Right ventricle myocardium inferior (tissue), 1 donor: ENCODE measurements around the gene COLGALT1. TPM values are rescaled to one million over a fixed set of nuclear protein-coding genes. Genes with fewer than 3 reads are reported as not detected.
"Not testable (repeated sequence)": the region's sequence is repeated elsewhere in the genome, so short reads cannot be mapped to it uniquely, and the experiment has no call there.

Experiments
- ATAC-seq: fragments of 200-7000 bp; cut with Tn5 transposase; one replicate; pipeline ENCODE4 v1.9.1; 2020; ENCODE audit warnings: mild to moderate bottlenecking, moderate library complexity
- DNase-seq: peaks from one replicate; pipeline ENCODE4 v3.0.0; 2021; ENCODE audit errors: missing footprints
- intact Hi-C: fragments of 100-400 bp; cut with DNase I; formaldehyde crosslinking; loops from one replicate; pipeline ENCODE4 v1.11.0; 2022
- total RNA-seq: library from RNA; stranded (reverse); fragmentation: NEBNext Ultra II Directional; extraction: Animal tissue kit (Norgen Biotek cat#: 25700); gene quantifications from one replicate; pipeline ENCODE4 v1.2.1, GENCODE V29; 2021
- donor health status: DM: no; HTN: yes; CAD: no; lungs with severe emphysema.

Gene COLGALT1
- total RNA-seq, 1 donor from 2014 or later, result 35.5 TPM

DNA sequence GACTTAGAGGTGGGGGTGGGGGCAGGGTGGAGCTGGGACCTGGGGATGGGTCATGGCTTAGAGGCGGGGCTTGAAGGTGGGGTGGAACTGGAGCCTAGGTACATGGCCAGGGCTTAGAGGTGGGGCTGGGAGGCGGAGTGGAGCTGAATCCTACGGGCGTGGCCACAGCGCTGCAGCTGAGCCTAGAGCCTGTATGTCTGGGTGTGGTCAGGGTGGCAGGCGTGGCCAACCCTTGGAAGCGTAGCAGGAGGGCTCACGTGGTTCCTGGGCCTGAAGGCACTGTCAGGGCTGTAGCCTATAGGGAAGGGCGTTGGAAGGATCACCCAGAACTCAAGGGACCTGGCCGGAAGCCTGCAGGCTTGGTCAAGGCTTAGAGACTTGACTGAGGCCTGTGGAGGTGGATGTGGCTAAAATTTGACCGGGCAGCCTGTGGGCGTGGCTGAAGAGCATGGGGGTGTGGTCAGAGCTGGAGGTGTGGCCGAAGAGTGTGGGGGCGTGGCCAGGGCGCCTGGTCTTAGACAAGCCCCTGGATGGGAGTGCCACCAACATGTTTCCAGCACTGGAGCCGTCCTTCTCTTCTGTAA, 24.3 kb downstream of the COLGALT1 start:
- peak; percentile 69 for ATAC-seq
- intact Hi-C loops, result no loop called here
- no peak for DNase-seq

DNA sequence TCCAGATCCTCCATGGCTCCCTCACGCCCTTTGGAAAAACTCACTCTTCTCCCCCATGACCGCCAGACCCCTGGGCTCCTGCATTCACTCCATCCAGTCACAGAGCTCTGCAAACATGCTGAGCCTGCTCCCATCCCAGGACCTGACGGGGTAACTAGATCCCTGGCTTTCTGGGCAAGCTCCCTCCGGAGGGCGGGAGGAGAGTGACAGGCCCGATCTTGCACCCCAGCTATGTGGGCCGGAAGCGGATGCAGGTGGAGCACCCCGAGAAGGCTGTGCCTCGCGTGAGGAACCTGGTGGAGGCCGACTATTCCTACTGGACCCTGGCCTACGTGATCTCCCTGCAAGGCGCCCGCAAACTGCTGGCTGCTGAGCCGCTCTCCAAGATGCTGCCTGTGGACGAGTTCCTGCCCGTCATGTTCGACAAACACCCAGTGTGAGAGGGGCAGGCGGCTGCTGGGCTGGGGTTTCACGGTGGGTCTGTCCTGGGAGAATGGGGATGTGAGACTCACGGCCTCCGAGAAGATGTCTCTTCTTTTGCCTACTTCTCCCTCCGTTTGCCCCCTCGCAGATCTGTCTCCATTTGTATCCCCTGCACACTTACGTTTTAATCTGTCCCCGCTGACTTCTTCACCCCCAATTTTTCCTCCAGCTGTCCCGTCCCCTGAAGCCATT, 25.2 kb downstream of the COLGALT1 start:
- intact Hi-C loops, result no loop called here
- no peak for DNase-seq

DNA sequence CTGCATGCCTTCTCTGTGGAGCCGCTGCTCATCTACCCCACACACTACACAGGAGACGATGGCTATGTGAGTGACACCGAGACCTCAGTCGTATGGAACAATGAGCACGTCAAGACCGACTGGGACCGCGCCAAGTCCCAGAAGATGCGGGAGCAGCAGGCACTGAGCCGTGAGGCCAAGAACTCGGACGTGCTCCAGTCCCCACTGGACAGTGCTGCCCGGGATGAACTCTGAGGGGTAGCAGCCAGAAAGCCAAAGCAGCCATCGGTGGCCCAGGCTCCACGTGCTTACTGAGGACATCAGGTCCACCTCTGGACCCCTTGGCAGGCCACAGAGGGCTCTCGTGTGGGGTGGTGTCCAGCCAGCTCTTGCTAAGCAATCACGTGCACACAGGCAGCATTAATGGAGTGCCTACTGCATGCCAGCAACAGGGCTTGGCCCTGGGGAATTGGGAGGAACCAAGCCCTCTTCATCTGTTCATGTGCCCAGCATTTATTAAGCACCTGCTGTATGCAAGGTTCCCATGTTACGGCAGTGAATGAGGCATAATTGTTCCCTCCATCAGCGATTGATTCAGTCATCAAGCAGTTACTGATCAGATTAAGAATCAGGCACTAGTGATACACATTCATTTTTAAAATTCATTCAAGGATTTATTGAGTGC, 25.9 kb downstream of the COLGALT1 start:
- intact Hi-C loops, result no loop called here
- DNase-seq (no peak), ATAC-seq (no peak)

More for the DNA sequence above, 25.2 kb downstream of the COLGALT1 start:
- no peak for ATAC-seq

DNA sequence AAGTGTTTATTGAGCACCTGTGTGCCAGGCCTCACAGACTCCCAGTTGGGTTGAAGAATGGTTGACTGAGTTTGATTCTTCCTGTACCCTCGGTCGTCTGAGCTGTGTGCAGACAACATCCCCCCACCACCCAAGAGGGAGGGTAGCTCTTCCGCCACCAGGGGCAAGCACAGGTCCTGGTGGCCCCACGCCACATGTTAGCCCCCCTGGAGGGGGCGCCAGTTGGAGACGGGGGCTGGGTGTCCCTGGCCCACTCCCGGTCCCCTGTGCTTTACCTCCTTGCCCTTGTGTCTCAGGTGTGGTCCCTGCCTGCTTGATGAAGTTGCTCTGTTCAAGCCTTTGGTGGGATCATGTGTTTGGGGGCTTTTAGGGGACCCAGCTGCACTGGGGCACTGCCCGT, 27.2 kb downstream of the COLGALT1 start:
- ATAC-seq (no peak), DNase-seq (no peak)
- intact Hi-C loops, result no loop called here

DNA sequence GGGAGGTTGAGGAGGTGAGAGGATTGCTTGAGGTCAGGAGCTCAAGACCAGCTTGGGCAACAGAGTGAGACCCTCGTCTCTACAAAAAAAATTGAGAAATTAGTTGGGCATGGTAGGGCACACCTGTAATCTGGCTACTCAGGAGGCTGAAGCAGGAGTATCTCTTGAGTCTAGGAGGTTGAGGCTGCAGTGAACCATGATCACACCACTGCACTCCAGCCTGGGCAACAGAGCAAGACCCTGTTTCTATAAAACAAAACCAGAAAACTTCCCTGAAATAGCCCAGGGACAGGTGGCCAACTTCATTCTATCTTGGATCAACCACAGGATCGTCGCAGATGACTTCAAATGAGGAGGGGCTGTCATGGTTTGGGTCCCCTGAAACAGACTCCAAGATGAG, 28.7 kb downstream of the COLGALT1 start:
- ATAC-seq, result no peak
- DNase-seq, result no peak
- intact Hi-C loops, result no loop called here

DNA sequence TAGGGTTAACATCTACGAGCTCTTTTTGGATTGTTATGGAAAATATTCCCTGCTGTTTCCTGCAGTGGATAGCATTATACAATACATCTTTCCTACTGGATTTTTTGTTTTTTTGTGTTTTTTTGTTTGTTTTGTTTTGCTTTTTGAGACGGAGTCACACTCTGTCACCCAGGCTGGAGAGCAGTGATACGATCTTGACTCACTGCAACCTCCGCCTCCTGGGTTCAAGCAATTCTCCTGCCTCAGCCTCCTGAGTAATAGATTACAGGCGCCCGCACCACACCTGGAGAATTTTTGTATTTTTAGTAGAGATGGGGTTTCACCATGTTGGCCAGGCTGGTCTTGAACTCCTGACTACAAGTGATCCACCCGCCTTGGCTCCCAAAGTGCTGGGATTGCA, 29.9 kb downstream of the COLGALT1 start:
- intact Hi-C loops, ATAC-seq, DNase-seq: not testable (repeated sequence)

DNA sequence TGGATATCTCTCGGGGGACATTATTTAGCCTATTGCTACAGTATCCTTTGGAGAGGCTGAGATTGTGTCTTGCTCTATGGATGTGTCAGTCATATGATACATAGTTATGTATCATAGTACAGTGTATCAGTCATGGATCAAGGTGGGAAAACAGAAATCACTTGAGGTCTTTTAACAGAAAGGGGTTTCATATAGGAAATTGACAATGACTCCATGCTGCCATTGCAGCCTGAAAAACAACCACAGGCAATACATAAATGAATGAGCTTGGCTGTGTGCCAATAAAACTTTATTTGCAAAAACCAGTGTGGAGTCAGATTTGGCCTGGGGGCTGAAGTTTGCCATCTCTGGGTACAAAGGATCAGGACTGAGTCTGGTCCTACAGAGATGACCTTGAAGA, 35.4 kb downstream of the COLGALT1 start:
- intact Hi-C loops, result no loop called here
- no peak for DNase-seq
- ATAC-seq, result no peak

DNA sequence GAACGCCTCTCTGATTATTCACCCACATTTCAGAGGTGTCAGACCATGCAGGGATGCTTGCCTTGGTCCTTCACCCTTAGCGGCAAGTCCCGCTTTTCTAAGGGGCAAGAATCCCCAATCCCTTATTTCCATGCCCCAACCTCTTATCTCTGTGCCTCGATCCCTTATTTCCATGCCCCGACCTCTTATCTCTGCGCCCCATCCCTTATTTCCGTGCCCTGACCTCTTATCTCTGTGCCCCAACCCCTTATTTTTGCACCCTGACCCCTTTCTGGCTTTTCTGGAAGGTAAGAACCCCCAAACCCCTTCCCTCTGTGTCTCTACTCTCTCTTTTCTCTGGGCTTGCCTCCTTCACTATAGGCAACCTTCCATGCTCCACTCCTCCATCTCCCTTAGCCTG, 38.8 kb downstream of the COLGALT1 start:
- intact Hi-C loops, ATAC-seq, DNase-seq: not testable (repeated sequence)

DNA sequence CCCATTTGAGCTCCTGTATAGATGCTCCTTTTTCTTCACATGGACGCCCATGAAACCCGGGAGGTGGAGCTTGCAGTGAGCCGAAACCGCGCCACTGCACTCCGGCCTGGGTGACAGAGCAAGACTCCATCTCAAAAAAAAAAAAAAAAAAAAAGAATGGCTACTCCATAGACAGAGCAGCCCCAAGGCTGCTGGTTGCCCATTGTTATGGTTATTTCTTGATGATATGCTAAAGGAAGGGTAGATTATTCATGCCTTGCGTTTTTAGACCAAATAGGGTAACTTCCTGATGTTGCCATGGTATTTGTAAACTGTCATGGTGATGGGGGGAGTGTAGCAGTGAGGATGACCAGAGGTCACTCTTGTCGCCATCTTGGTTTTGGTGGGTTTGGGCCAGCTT, 42.6 kb downstream of the COLGALT1 start:
- DNase-seq, ATAC-seq, intact Hi-C loops: not testable (repeated sequence)

DNA sequence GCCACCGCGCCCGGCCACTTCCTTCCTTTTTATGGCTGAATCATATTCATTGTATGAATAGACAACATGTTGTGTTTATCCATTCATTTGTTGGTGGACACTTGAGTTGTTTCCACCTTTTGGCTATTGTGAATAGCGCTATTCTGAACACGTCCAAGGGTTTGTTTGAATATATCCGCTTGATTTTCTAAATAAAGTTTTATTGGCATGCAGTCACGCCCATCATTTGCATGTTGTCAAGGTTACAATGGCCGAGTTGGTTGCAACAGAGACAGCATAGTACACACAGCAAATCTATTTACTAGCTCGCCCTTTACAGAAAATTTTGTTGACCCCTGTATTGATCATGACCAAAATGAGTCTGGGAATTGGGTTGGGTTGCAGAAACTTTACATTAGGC, 43.5 kb downstream of the COLGALT1 start:
- intact Hi-C loops, result no loop called here
- no peak for ATAC-seq
- no peak for DNase-seq

DNA sequence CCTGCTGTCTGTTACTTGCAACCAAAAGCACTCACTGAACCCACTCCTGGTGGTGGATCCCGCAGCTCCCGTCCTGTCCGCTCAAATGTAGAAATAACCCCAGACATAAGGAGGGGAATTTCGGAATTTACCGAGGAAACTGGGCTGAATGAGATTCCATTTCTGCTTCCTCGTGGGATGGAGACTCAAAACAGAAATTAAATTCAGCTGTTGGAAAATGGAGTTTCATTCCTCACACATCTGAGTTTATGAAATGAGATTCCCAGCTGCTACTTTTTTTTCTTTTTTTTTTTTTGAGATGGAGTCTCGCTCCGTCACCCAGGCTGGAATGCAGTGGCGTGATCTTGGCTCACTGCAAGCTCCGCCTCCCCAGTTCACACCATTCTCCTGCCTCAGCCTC, 44.3 kb downstream of the COLGALT1 start:
- intact Hi-C loops, result no loop called here
- ATAC-seq (no peak), DNase-seq (no peak)

DNA sequence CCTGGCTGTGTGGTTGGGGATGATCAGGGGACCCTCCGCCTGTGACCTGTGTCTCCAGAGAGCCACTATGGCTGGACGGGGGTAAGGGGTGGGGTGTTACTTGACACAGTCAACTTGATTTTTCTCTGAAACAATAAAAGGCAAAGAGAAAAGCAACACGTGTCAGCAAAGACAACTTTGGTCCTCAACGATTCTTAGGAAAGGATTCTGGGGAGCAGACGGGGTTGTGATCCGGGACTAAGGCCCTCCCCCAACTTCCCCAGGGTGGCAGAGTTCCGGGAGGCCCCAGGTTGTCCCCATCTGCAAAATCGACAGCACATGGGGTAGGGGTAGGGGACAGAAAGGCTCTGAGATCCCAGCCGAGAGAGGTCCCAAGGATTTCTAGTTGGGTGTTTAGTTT, 46.2 kb downstream of the COLGALT1 start:
- ATAC-seq (no peak), DNase-seq (no peak)
- intact Hi-C loops, result no loop called here

DNA sequence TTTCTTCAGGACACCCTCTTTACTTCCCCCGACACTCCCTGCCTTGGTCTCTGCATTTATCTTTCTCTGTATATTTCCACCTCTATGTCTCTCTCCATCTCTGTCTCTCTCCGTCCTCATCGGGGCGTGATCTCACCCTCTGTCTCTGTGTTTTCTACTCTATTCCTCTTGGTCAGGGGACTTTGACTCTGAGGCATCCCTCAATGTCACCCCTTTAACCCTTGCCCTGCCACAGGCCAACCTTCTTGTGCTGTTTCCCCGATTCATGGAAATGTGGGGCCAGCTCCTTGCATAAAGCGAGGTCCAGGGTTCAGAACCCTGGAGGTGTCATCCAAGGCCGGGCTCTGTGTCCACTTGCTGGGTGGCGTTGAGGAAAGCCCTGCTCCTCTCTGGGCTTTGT, 46.8 kb downstream of the COLGALT1 start:
- intact Hi-C loops, result no loop called here
- DNase-seq (no peak), ATAC-seq (no peak)

DNA sequence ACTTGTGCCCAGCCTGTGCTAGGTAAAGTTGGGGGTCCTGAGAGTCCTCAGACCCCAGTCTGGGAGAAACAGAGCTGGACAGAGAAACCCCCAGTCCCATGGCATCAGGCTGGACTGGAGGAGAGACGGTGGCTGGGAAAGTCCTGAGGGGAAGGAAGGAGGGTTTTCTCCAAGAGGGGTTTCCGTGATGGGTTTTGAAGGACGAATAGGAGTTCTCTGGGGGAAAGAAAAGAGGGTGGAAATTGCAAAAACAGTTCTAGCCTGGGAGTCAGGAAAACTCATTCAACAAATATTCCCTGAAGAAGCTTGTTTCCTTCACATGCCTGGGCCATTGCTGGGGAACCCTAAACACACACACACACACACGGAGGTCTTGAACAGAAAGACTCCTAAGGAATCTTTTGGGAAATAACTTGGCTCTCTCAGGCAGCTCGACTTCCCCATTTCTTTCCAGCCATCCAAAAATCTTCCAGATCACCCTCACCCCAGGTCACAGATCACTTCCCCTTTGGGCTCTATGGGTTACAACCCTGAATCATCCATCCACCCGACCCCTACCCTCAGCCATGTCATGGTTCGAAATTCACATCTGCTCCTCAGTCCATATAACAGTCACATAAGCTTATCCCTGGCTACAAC, 47.5 kb downstream of the COLGALT1 start:
- DNase-seq (no peak), ATAC-seq (no peak)
- intact Hi-C loops, result no loop called here

DNA sequence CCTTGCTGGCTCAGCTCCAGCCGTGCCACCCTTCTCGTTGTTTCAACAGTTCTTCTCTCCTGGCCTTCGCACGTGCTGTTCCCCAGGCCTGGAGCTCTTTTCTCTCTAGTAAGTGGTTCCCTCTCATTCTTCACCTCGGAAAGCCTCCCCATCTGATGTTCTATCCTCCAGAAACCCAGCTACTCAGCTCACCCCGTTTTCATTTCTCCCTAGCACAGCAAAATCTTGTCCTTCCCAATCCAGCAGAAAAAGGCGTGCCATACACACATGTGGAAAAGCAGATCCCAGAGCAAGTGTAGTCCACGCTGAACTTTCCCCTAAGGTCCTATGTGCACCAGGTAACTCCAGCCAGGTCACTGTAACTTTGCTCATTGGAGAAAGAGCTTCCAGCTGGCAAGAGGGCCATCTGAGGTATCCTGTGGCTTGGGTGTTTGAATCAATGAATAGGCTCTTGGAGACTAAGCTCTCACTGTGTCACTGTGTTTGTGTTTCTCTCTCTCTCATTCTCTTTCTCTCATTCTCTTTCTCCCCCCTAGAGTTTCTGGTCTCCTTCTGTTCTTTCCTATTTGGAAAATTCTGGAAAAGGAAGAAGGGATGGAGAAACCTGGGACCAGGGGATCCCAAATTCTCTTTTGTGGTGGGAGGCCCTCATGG, 49.0 kb downstream of the COLGALT1 start:
- no peak for ATAC-seq
- intact Hi-C loops, result no loop called here
- no peak for DNase-seq

DNA sequence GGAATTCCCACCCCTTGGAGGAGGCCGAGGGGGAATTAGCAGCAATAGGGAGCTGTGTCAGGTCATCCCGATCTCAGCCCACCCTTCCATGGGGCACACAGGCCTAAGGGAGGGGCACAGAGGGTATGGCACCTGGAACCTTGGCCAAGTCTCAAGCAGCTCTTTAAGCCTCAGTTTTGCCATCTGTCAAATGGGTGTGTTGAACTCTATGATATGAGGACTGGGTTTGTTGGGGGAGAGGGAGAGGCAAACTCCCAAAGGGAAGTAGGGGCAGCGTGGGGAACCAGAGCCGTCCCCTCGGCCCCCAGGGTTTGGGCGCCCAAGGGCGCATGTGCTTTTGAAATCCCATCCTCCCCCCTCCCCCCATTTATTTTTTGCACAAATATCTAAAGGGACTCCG, 49.7 kb downstream of the COLGALT1 start:
- ATAC-seq, result no peak
- DNase-seq, result no peak
- intact Hi-C loops, result no loop called here

DNA sequence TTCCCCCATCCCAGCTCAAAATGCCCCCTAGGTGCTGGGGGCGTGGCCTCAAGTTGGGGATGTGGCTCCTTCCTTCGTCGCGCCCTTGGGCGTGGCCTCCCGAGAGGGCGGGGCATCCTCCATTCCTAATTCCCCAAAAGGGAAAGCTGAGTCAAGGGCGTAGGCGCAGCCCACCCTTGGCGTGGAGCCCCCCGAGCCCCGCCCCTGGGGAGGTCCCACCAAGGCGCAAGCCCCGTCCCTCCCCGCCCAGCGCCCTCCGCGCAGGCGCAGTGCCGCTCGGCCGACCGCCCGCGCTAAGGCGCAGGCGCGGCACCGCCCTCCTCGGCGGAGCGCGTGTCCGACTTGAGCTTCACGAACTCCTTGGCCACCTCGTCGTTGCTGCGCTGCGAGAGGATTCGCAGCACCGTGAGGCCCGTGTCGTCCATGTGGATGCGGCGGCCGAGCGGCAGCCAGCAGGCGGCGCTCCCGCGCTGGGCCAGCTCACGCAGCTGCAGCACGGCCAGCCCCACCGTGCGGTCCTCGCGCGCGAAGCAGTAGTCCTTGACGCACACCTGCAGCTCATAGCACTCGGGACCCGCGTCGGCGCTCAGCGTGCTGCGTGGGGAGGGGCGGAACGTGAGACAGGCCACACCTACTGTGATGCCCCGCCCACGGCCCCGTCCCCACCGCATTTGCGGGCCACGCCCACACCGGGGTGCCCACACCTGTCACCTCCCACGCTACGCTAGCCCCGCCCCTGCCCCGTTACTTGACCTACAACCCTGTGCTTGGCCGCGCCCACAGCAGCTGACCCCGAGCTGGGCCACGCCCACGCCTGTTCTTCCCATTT, 50.5 kb downstream of the COLGALT1 start:
- DNase-seq (peak; percentile 89), ATAC-seq (peak; percentile 76)
- intact Hi-C loops, result no loop called here

DNA sequence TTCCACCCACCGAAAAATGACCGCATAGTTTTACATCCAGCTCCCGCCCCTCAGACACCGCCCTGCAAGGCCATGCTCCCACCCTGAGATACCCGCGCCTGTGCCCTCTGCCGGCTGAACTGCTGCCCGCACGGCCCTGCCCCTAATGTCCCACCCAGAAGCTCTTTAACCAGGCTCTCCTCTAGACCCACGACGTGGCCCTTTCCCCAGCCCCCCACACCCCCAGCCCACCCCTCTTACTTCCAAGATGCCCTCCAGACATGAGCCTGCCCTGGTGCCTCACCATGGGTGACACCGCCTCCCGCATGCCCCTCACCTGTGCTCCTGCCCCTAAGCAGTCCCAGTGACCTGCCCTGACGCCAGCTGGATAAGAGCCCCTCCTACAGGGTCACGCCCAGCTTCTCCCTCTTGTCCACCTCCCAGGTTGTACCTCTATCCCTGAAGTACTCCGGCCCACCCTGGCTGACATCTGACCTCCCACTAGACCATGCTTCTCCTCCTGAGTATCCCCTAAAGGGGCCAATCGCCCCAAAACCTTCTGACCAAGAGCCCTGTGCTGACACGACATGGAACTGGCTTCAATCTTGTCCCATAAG, 51.2 kb downstream of the COLGALT1 start:
- ATAC-seq (no peak), DNase-seq (no peak)
- intact Hi-C loops, result no loop called here
